Neural cell (in vitro differentiated cells): ENCODE measurements around the gene MOB3A. TPM values are rescaled to one million over a fixed set of nuclear protein-coding genes. Genes with fewer than 3 reads are reported as not detected.

Experiments used
- H2AFZ ChIP-seq: fragments of 200-600, 300-800 bp; sonication (generic), shearing (Covaris generic); 2 replicates; pipeline ENCODE4 v1.6.0; 2014; ENCODE audit warnings: low read depth, mild to moderate bottlenecking, antibody characterized with exemption, low read length, moderate library complexity
- H3F3A ChIP-seq: fragments of 200-600 bp; shearing (Covaris generic); 2 replicates; pipeline ENCODE4 v1.6.1; 2016; ENCODE audit warnings: mild to moderate bottlenecking, moderate library complexity, mixed read lengths, antibody characterized with exemption, low read length; ENCODE audit not compliant: insufficient read depth, poor library complexity, severe bottlenecking
- H3K27ac ChIP-seq: fragments of 200-600, 300-800 bp; sonication (generic), shearing (Covaris generic); 2 replicates; pipeline ENCODE4 v1.5.1; 2014; ENCODE audit warnings: mild to moderate bottlenecking, low read length, moderate library complexity
- H3K27me3 ChIP-seq: fragments of 300-800, 200-600 bp; sonication (generic), shearing (Covaris generic); 2 replicates; pipeline ENCODE4 v1.6.0; 2014; ENCODE audit warnings: mild to moderate bottlenecking, low read depth, low read length, moderate library complexity; ENCODE audit not compliant: insufficient read depth
- H3K36me3 ChIP-seq: fragments of 300-800, 200-600 bp; sonication (generic), shearing (Covaris generic); 2 replicates; pipeline ENCODE4 v1.5.1; 2014; ENCODE audit warnings: mild to moderate bottlenecking, antibody characterized with exemption, low read length, moderate library complexity; ENCODE audit not compliant: insufficient read depth
- H3K4me2 ChIP-seq: fragments of 300-800, 200-600 bp; sonication (generic), shearing (Covaris generic); 2 replicates; pipeline ENCODE4 v1.6.0; 2014; ENCODE audit warnings: mild to moderate bottlenecking, low read length
- H3K4me3 ChIP-seq: fragments of 300-800, 200-600 bp; sonication (generic), shearing (Covaris generic); 2 replicates; pipeline ENCODE4 v1.5.1; 2014; ENCODE audit warnings: mild to moderate bottlenecking, low read length, moderate library complexity
- H3K79me2 ChIP-seq: fragments of 200-600 bp; shearing (Covaris generic); replicated peaks from 2 replicates; pipeline ENCODE4 v1.6.0; 2014; ENCODE audit warnings: mild to moderate bottlenecking, low read length, moderate library complexity; ENCODE audit not compliant: insufficient read depth
- H3K9ac ChIP-seq: fragments of 300-800, 200-600 bp; sonication (generic), shearing (Covaris generic); 2 replicates; pipeline ENCODE4 v1.6.1; 2016; ENCODE audit warnings: mild to moderate bottlenecking, low read length, mixed read lengths
- H3K9me2 ChIP-seq: fragments of 200-600 bp; shearing (Covaris generic); 2 replicates; pipeline ENCODE4 v1.6.1; 2016; ENCODE audit warnings: mild to moderate bottlenecking, low read length, mixed read lengths; ENCODE audit not compliant: insufficient read depth
- H3K9me3 ChIP-seq: fragments of 200-600, 300-800 bp; sonication (generic), shearing (Covaris generic); 2 replicates; pipeline ENCODE4 v1.6.1; 2016; ENCODE audit warnings: mild to moderate bottlenecking, mixed run types, low read length, moderate library complexity, mixed read lengths
- H4K20me1 ChIP-seq: fragments of 200-600 bp; shearing (Covaris generic); 2 replicates; pipeline ENCODE4 v1.6.1; 2016; ENCODE audit warnings: mild to moderate bottlenecking, mixed run types; ENCODE audit not compliant: insufficient read depth
- CTCF ChIP-seq: fragments of 450-650 bp; IDR thresholded peaks from 2 replicates; pipeline ENCODE4 v1.5.1; 2014; ENCODE audit warnings: antibody characterized with exemption, mild to moderate bottlenecking, moderate library complexity; ENCODE audit not compliant: poor library complexity, severe bottlenecking
- EP300 ChIP-seq: fragments of 450-650 bp; conservative IDR thresholded peaks from 2 replicates; pipeline ENCODE4 v1.6.1; 2014; ENCODE audit warnings: antibody characterized with exemption, mild to moderate bottlenecking, moderate library complexity; ENCODE audit not compliant: poor library complexity, severe bottlenecking
- EZH2 ChIP-seq: fragments of 200-600, 300-800 bp; shearing (Covaris generic), sonication (generic); IDR thresholded peaks from 2 replicates; pipeline ENCODE4 v1.6.1; 2014; ENCODE audit warnings: antibody characterized with exemption, low read length, borderline replicate concordance, mild to moderate bottlenecking; ENCODE audit not compliant: insufficient read depth, poor library complexity, severe bottlenecking
- MXI1 ChIP-seq: fragments of 450-650 bp; conservative IDR thresholded peaks from 2 replicates; pipeline ENCODE4 v1.6.1; 2014; ENCODE audit warnings: antibody characterized with exemption, mild to moderate bottlenecking; ENCODE audit not compliant: poor library complexity, severe bottlenecking
- POLR2AphosphoS5 ChIP-seq: IDR thresholded peaks from 2 replicates; pipeline ENCODE4 v1.6.1; 2012
- RAD21 ChIP-seq: fragments of 450-650 bp; conservative IDR thresholded peaks from 2 replicates; pipeline ENCODE4 v1.6.1; 2014; ENCODE audit warnings: antibody characterized with exemption, mild to moderate bottlenecking, moderate library complexity
- REST ChIP-seq: IDR thresholded peaks from 2 replicates; pipeline ENCODE4 v1.6.1; 2012; ENCODE audit warnings: borderline replicate concordance
- SMC3 ChIP-seq: fragments of 450-650 bp; conservative IDR thresholded peaks from 2 replicates; pipeline ENCODE4 v1.6.1; 2014; ENCODE audit warnings: antibody characterized with exemption, mild to moderate bottlenecking, moderate library complexity; ENCODE audit not compliant: poor library complexity
- TAF1 ChIP-seq: IDR thresholded peaks from 2 replicates; pipeline ENCODE4 v1.6.1; 2012; ENCODE audit warnings: low read depth
- polyA plus RNA-seq: library from polyadenylated mRNA; depleted of rRNA; stranded (reverse); fragments of >200 nt; gene quantifications from 2 replicates; pipeline ENCODE4 v1.2.3, GENCODE V29; 2014

The MOB3A gene
- polyA plus RNA-seq, 1 donor from 2014 or later = 5.8 TPM

- Histone ChIP-seq H3K79me2 (no peaks in the 10 kb centered on the region), H3K27ac (no peak overlapping the region), H3K36me3 (no peaks in the 10 kb centered on the region), H3K4me2 (no peak overlapping the region), H3K4me3 (no peak overlapping the region), H3K9me3 (no peaks in the 10 kb centered on the region), H3K9ac (no peak overlapping the region), H3K27me3 (no peaks in the 10 kb centered on the region), H3F3A (no peaks in the 10 kb centered on the region), H4K20me1 (no peaks in the 10 kb centered on the region), H3K9me2 (no peaks in the 10 kb centered on the region), H2AFZ (no peak overlapping the region)
- TF ChIP-seq TAF1 = no peak
Observed at GRCh38 chr19:2126879-2127518, 30.9 kb upstream of the MOB3A start.

- no peak for TF ChIP-seq REST
- TF ChIP-seq TAF1 = no peak
- no peak for TF ChIP-seq SMC3
- TF ChIP-seq CTCF = no peak
- no peak for TF ChIP-seq EP300
- no peak for TF ChIP-seq EZH2
- TF ChIP-seq RAD21 = no peak
- no peak for TF ChIP-seq MXI1
- no peak for TF ChIP-seq POLR2AphosphoS5
- no peak overlapping the region for H3K4me2 ChIP-seq
- no peak overlapping the region for H3K27ac ChIP-seq
- no peaks in the 10 kb centered on the region for H3K9me2 ChIP-seq
- H3K27me3 ChIP-seq = no peaks in the 10 kb centered on the region
- no peaks in the 10 kb centered on the region for H3K36me3 ChIP-seq
- no peaks in the 10 kb centered on the region for H3K9me3 ChIP-seq
- H4K20me1 ChIP-seq = no peaks in the 10 kb centered on the region
- H3K9ac ChIP-seq = no peak overlapping the region
- no peak overlapping the region for H3K4me3 ChIP-seq
- no peaks in the 10 kb centered on the region for H3F3A ChIP-seq
- H2AFZ ChIP-seq = no peak overlapping the region
- H3K79me2 ChIP-seq = no peaks in the 10 kb centered on the region
Observed at GRCh38 chr19:2123682-2124387, 27.7 kb upstream of the MOB3A start.
